GM12878 (cell line): Measurements from ENCODE around the gene WFDC12. TPM values are rescaled to one million over a fixed set of nuclear protein-coding genes. Genes with fewer than 3 reads are reported as not detected.

Experiments
- ATAC-seq: fragments of 200-7000 bp; cut with Tn5 transposase; 3 replicates; pipeline ENCODE4 v1.9.1; 2020; ENCODE audit warnings: mild to moderate bottlenecking, moderate library complexity
- BruUV-seq: library from RNA; stranded (reverse); fragments of 400-500 nt; replicated peaks from 2 replicates; lab custom pipeline; 2021; lab: Mats Ljungman, UMichigan
- CTCF ChIA-PET: fragments of 300-600 bp; sonication (Branson Sonifier 250); formaldehyde crosslinking; extraction: SDS; loops from one replicate; lab custom pipeline; 2021; ENCODE audit warnings: inconsistent platforms; lab: Yijun Ruan, JAX
- POLR2A ChIA-PET: fragments of 350-600 bp; formaldehyde crosslinking; extraction: SDS; loops from one replicate; lab custom pipeline; 2021; ENCODE audit warnings: inconsistent platforms; lab: Charles Lee
- RAD21 ChIA-PET: fragments of 300-600 bp; sonication (Branson Sonifier 250); formaldehyde crosslinking; loops from one replicate; lab custom pipeline; 2023; ENCODE audit warnings: antibody characterized with exemption; ENCODE audit not compliant: unreplicated experiment; lab: Charles Lee
- SMC1A ChIA-PET: fragments of 300-600 bp; sonication (Branson Sonifier 250); formaldehyde crosslinking; loops from one replicate; lab custom pipeline; 2023; ENCODE audit not compliant: unreplicated experiment, uncharacterized antibody; lab: Charles Lee
- DNase-seq: peaks from one replicate; pipeline ENCODE4 v3.0.0-alpha.2; 2011; ENCODE audit warnings: low read depth, low spot score
- FAIRE-seq: peaks from 3 replicates; lab custom pipeline; 2011; peaks lifted over from hg19 to GRCh38; lab: Jason Lieb, UNC
- H2AFZ ChIP-seq: 2 replicates; pipeline ENCODE4 v1.6.0; 2011; ENCODE audit warnings: low read depth, low read length, control low read depth; ENCODE audit not compliant: control insufficient read depth
- H3K27ac ChIP-seq: 2 replicates; pipeline ENCODE4 v1.5.1; 2011; ENCODE audit warnings: control low read depth; ENCODE audit not compliant: control insufficient read depth, insufficient read depth
- H3K27me3 ChIP-seq, 2 experiments: replicated peaks in 1 of 2; 2 replicates each; pipeline versions ENCODE4 v1.6.0 to v1.6.1; 2011; ENCODE audit warnings: low read length in 1 of 2; ENCODE audit not compliant: control insufficient read depth in 2 of 2, insufficient read depth in 2 of 2
- H3K36me3 ChIP-seq, 2 experiments: 2 replicates each; pipeline ENCODE4 v1.5.1; 2011; ENCODE audit warnings: low read length in 1 of 2; ENCODE audit not compliant: control insufficient read depth in 2 of 2, insufficient read depth in 2 of 2
- H3K4me1 ChIP-seq: 2 replicates; pipeline ENCODE4 v1.6.1; 2011; ENCODE audit warnings: mild to moderate bottlenecking, low read length, moderate library complexity, mixed read lengths; ENCODE audit not compliant: control insufficient read depth, insufficient read depth
- H3K4me2 ChIP-seq: 2 replicates; pipeline ENCODE4 v1.6.0; 2011; ENCODE audit warnings: control low read depth; ENCODE audit not compliant: control insufficient read depth, insufficient read depth
- H3K4me3 ChIP-seq: fragments of 200-600 bp; sonication (generic); 2 replicates; pipeline ENCODE4 v1.5.1; 2016
- H3K79me2 ChIP-seq: 2 replicates; pipeline ENCODE4 v1.6.0; 2011; ENCODE audit warnings: low read length; ENCODE audit not compliant: control insufficient read depth, insufficient read depth
- H3K9ac ChIP-seq: 2 replicates; pipeline ENCODE4 v1.8.0; 2011; ENCODE audit warnings: low read length, control low read depth, mixed read lengths; ENCODE audit not compliant: control insufficient read depth, insufficient read depth
- H3K9me3 ChIP-seq: replicated peaks from 3 replicates; pipeline ENCODE4 v1.5.1; 2011; ENCODE audit warnings: mild to moderate bottlenecking, low read length; ENCODE audit not compliant: control insufficient read depth, insufficient read depth
- H4K20me1 ChIP-seq: 2 replicates; pipeline ENCODE4 v1.6.0; 2011; ENCODE audit not compliant: control insufficient read depth, insufficient read depth
- BRCA1 ChIP-seq: IDR thresholded peaks from 2 replicates; pipeline ENCODE4 v1.6.1; 2011; ENCODE audit warnings: low read depth, low read length, improper control_type of control experiment
- KAT2A ChIP-seq: conservative IDR thresholded peaks from 2 replicates; pipeline ENCODE4 v1.6.1; 2011; ENCODE audit warnings: low read depth, low read length; ENCODE audit not compliant: control insufficient read depth
- NBN ChIP-seq: fragments of 450-650 bp; IDR thresholded peaks from 2 replicates; pipeline ENCODE4 v1.6.1; 2016
- SREBF1 ChIP-seq: IDR thresholded peaks from 2 replicates; pipeline ENCODE4 v1.6.1; 2012; ENCODE audit warnings: mild to moderate bottlenecking, low read length
- SUZ12 ChIP-seq: fragments of 200-600 bp; sonication (generic); IDR thresholded peaks from one replicate; pipeline ENCODE4 v1.6.1; 2018; ENCODE audit warnings: antibody characterized with exemption, mild to moderate bottlenecking; ENCODE audit not compliant: unreplicated experiment
- YBX1 ChIP-seq: fragments of 450-650 bp; IDR thresholded peaks from 2 replicates; pipeline ENCODE4 v1.6.1; 2016; ENCODE audit warnings: antibody characterized with exemption
- ZBED1 ChIP-seq: IDR thresholded peaks from 2 replicates; pipeline ENCODE4 v1.6.1; 2016; ENCODE audit warnings: borderline replicate concordance
- ZNF622 ChIP-seq: fragments of 450-650 bp; IDR thresholded peaks from 2 replicates; pipeline ENCODE4 v1.6.1; 2017; ENCODE audit warnings: mild to moderate bottlenecking, inconsistent platforms
- WGBS: methylation state at CpG from one replicate; pipeline ENCODE4 v1.1.6; 2016; ENCODE audit warnings: low lambda C conversion rate; ENCODE audit not compliant: insufficient replicate concordance, insufficient coverage; ENCODE audit errors: missing lambda C conversion rate; 5-methylcytosine and 5-hydroxymethylcytosine counted together
- in situ Hi-C: fragments of 300-500 bp; cut with MboI; formaldehyde crosslinking; loops from 9 replicates; pipeline ENCODE4 v1.14.3; 2018; ENCODE audit warnings: mixed read lengths
- intact Hi-C: fragments of 100-400 bp; cut with micrococcal nuclease; formaldehyde crosslinking; loops from one replicate; pipeline ENCODE4 v1.14.2; 2022; ENCODE audit not compliant: unreplicated experiment
- polyA plus RNA-seq, 11 experiments: library from polyadenylated mRNA; depleted of rRNA in 4 of 11; unstranded in 6 of 11; stranded (reverse) in 5 of 11; fragments of >200 nt; fragmentation: Nextera tagmentation in 4 of 11; fragmentation: Illumina TruSeq in 1 of 11; extraction: Ambion mirVana in 4 of 11; extraction: Trizol in 1 of 11; gene quantifications; 1 replicate in 1 of 11; 2 replicates in 10 of 11; pipeline versions ENCODE4 v1.2.1 to v1.2.3, GENCODE V29; 2011 to 2016; ENCODE audit warnings: inconsistent platforms in 2 of 11, missing spikeins in 2 of 11, low read depth in 1 of 11
- total RNA-seq, 4 experiments: library from RNA; depleted of rRNA in 3 of 4; stranded (reverse); fragments of >200 nt in 3 of 4; fragmentation: Illumina TruSeq in 1 of 4; extraction: Trizol in 1 of 4; gene quantifications; 2 replicates each; pipeline versions ENCODE4 v1.2.1 to v1.2.3, GENCODE V29; 2013 to 2021

WFDC12 gene
- total and polyA plus RNA-seq, 10 of the 15 experiments (the other 5 are each of a cell fraction or from before 2014, with no cell fraction given) = not detected

DNA sequence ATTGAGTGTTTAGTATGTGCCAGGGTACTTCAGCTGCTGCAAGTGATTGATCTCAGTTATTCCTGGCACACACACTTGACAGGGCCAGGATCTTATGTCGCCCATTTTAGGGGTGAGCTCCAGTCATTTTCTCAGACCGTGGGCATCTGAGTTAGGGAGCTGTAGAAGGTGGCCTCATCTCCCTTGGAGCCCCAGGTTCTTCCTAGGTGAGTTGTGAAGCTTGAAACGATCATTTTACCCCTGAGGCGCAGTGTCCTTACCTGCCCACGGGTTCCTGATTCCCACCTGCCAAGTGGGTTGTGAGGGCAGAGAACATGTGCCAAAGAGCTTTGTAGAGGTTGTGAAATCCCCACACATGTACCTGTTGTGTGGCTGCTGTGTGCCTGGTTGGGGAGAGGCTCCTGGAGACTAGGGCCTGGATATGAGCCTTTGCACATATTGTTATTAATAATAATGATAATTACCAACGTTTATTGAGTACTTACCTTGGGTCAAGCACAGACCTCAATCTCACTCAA, 22.9 kb downstream of the WFDC12 start:
- TF ChIP-seq ZNF622 (no peak), ZBED1 (no peak), KAT2A (no peak), NBN (no peak), YBX1 (no peak), BRCA1 (no peak)
- H3K27ac ChIP-seq = no peak overlapping the region
- H3K79me2 ChIP-seq = no peaks in the 10 kb centered on the region
- H4K20me1 ChIP-seq = no peaks in the 10 kb centered on the region
- SMC1A ChIA-PET = no interaction called here
- no peak overlapping the region for H3K4me3 ChIP-seq
- no peak overlapping the region for H3K4me2 ChIP-seq
- H3K9me3 ChIP-seq = no peaks in the 10 kb centered on the region; the same call in 2 of the 3 replicates
- CTCF ChIA-PET = interaction anchor here (1.3 to 2.1 kb wide), 2 partner anchors 57 to 189 kb away, joined by 5 to 6 read pairs; no protein-coding TSS in a partner anchor
- H3K9ac ChIP-seq = no peak overlapping the region
- H3K4me1 ChIP-seq = no peaks in the 10 kb centered on the region
- peaks cover 5 to 11% of the 10 kb centered on the region in 2 experiments for H3K27me3 ChIP-seq
- no peak for DNase-seq
- H2AFZ ChIP-seq = no peak overlapping the region
- no peak for ATAC-seq
- BruUV-seq = no TSS peak
- 48% methylated on average over 6 of the region's 6 CpGs for WGBS
- in situ Hi-C loops = no loop called here
- RAD21 ChIA-PET = no interaction called here
- H3K36me3 ChIP-seq = no peaks in the 10 kb centered on the region
- FAIRE-seq = no peak
- POLR2A ChIA-PET = no interaction called here
- intact Hi-C loops = no loop called here

DNA sequence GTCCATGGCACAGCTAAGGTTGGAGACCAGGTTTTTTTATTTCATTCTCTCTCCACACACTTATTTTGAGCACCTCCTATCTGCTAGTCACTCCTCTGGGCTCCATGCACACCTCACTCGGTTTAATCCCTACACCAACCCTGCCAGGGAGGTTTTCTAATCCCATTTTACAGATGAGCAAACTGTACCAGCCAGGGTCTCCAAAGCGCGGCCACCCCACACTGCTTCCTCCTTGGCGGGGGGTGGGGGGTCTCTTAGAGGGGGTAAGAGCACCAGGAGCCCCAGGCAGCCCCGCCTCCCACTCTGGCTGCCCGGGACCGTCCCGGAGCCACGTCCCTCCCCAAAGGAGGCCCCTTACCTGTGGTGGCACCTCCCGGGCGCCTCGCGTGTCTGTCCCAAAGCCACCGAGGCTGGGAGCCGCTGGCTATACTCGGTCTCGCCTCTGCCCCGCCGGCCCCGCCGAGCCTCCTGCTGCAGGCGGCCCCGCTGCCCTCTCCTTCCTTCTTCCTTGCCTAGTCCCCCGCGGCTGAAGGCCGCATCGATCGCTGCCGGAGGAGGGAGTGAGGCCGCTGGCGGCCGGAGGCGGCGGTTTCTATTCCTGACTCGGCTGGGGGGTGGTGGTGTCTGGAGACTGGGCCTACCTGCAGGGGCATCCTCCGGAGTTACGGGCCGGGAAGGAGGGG, 23.6 kb downstream of the WFDC12 start, which contains the start of gene KCNS1:
TSS of gene KCNS1 (minus strand) at position 565 of the 683 bp plus-strand sequence. CDS start 1,891 bp downstream, outside the sequence.
- H3K4me1 ChIP-seq = no peaks in the 10 kb centered on the region
- H3K4me2 ChIP-seq = no peak within 1 kb of the TSS
- WGBS = 7% methylated on average over 36 of the region's 38 CpGs
- in situ Hi-C loops (no loop called here), intact Hi-C loops (no loop called here)
- no peaks in the 10 kb centered on the region for H3K79me2 ChIP-seq
- no TSS peak for BruUV-seq
- no peaks in the 10 kb centered on the region; the same call in 2 of the 3 replicates for H3K9me3 ChIP-seq
- no peaks in the 10 kb centered on the region for H3K36me3 ChIP-seq
- no peak within 1 kb of the TSS for H3K9ac ChIP-seq
- no peak within 1 kb of the TSS for H3K27ac ChIP-seq
- ATAC-seq (peak; percentile 46), FAIRE-seq (no peak), DNase-seq (no peak)
- ChIA-PET RAD21 (interaction anchor here (1.7 kb wide), 1 partner anchor 57 kb away, joined by 7 read pairs; no protein-coding TSS in a partner anchor), SMC1A (no interaction called here), CTCF (interaction anchor here (0.7 to 2.2 kb wide), 5 partner anchors 10 to 194 kb away, joined by 3 to 10 read pairs (median 6); no protein-coding TSS in a partner anchor), POLR2A (no interaction called here)
- H4K20me1 ChIP-seq = no peaks in the 10 kb centered on the region; the same call in 1 of the 2 replicates
- peaks cover 2 to 9% of the 10 kb centered on the region in 2 experiments for H3K27me3 ChIP-seq
- H3K4me3 ChIP-seq = 0 out of 2 replicates have a peak within 1 kb of the TSS, but pooled peaks have one; percentile 6
- TF ChIP-seq SREBF1 (no peak), SUZ12 (peak; percentile 75)
- no peak within 1 kb of the TSS; the same call in 1 of the 2 replicates for H2AFZ ChIP-seq
